ENCODE measurements around the gene KLF12. TPM values are rescaled to one million over a fixed set of nuclear protein-coding genes. Genes with fewer than 3 reads are reported as not detected.

Gene KLF12
- total RNA-seq, 1 experiment from 2014 or later = 7.8 TPM

GRCh38 chr13:74090397-74090796, 43.8 kb downstream of the KLF12 start:
- TF ChIP-seq ATF3 (IDR thresholded peaks at IDR 0.05) = no peak
- no peak for TF ChIP-seq ZNF274 (IDR thresholded peaks at IDR 0.05; ENCODE audit: low read depth, low read length)
- TF ChIP-seq EGR1 (IDR thresholded peaks at IDR 0.05; ENCODE audit: low read depth) = no peak
- no peak for TF ChIP-seq SIN3A (IDR thresholded peaks at IDR 0.05; ENCODE audit: low read depth)
- TF ChIP-seq YY1 (IDR thresholded peaks at IDR 0.05; ENCODE audit: extremely low read depth, insufficient replicate concordance, low read depth, low read length) = no peak
- no peak for TF ChIP-seq SRF (IDR thresholded peaks at IDR 0.05; ENCODE audit: low read depth)
- no peak for TF ChIP-seq RAD21 (IDR thresholded peaks at IDR 0.05; ENCODE audit: low read depth)
- no peaks in the 10 kb centered on the region; the same call in 1 of the 2 replicates for H4K20me1 ChIP-seq (ENCODE audit: insufficient read depth)
- no peaks in the 10 kb centered on the region for H3K27me3 ChIP-seq (ENCODE audit: insufficient read depth, low read length)
- no peaks in the 10 kb centered on the region for H3K4me1 ChIP-seq (ENCODE audit: control insufficient read depth in 1 of 2, insufficient read depth in 2 of 2, low read length in 2 of 2)
- no peaks in the 10 kb centered on the region for H3K36me3 ChIP-seq (ENCODE audit: control insufficient read depth in 1 of 2, insufficient read depth in 2 of 2, low read length in 2 of 2)
- H3K9me3 ChIP-seq (ENCODE audit: control insufficient read depth in 1 of 2, insufficient read depth in 1 of 2, low read depth in 1 of 2, low read length in 2 of 2) = no peaks in the 10 kb centered on the region
- H3K4me3 ChIP-seq (replicated peaks in 1 of 2; ENCODE audit: low read depth in 1 of 2, low read length in 2 of 2) = no peak overlapping the region
- intact Hi-C loops (cut with micrococcal nuclease) = no loop called here
- no peaks in the 10 kb centered on the region for H3K79me2 ChIP-seq (ENCODE audit: insufficient read depth, low read length)
- H3K27ac ChIP-seq (ENCODE audit: low read depth, low read length) = no peak overlapping the region
- ATAC-seq (no peak), DNase-seq (ENCODE audit: low read depth, low spot score) (no peak)
- no peak overlapping the region for H3K4me2 ChIP-seq (ENCODE audit: low read length)
- no peak overlapping the region for H2AFZ ChIP-seq (ENCODE audit: low read depth, low read length, poor library complexity, severe bottlenecking)
- CTCF ChIA-PET = no interaction called here
- RAD21 ChIA-PET (ENCODE audit: low non-redundant PET in 1 of 2, low total read pairs in 2 of 2, uncharacterized antibody in 2 of 2, unreplicated experiment in 2 of 2) = no interaction called here
- H3K9me2 ChIP-seq (ENCODE audit: insufficient read depth) = no peaks in the 10 kb centered on the region
- POLR2A ChIA-PET = no interaction called here
- no TSS peak for BruUV-seq (replicated peaks)
- no peak overlapping the region for H3K9ac ChIP-seq (ENCODE audit: low read length)

GRCh38 chr13:74087357-74087756, 46.8 kb downstream of the KLF12 start:
- no peaks in the 10 kb centered on the region for H3K27me3 ChIP-seq (ENCODE audit: insufficient read depth, low read length)
- ATAC-seq (no peak), DNase-seq (ENCODE audit: low read depth, low spot score) (no peak)
- H3K9me2 ChIP-seq (ENCODE audit: insufficient read depth) = no peaks in the 10 kb centered on the region
- ChIA-PET RAD21 (ENCODE audit: low non-redundant PET in 1 of 2, low total read pairs in 2 of 2, uncharacterized antibody in 2 of 2, unreplicated experiment in 2 of 2) (no interaction called here), CTCF (no interaction called here), POLR2A (no interaction called here)
- H2AFZ ChIP-seq (ENCODE audit: low read depth, low read length, poor library complexity, severe bottlenecking) = no peak overlapping the region
- H3K9ac ChIP-seq (ENCODE audit: low read length) = no peak overlapping the region
- H4K20me1 ChIP-seq (ENCODE audit: insufficient read depth) = no peaks in the 10 kb centered on the region
- H3K4me2 ChIP-seq (ENCODE audit: low read length) = no peak overlapping the region
- intact Hi-C loops (cut with micrococcal nuclease) = no loop called here
- no peaks in the 10 kb centered on the region for H3K79me2 ChIP-seq (ENCODE audit: insufficient read depth, low read length)
- no peak overlapping the region for H3K27ac ChIP-seq (ENCODE audit: low read depth, low read length)
- no peak overlapping the region for H3K4me3 ChIP-seq (replicated peaks in 1 of 2; ENCODE audit: low read depth in 1 of 2, low read length in 2 of 2)
- BruUV-seq (replicated peaks) = no TSS peak
- no peaks in the 10 kb centered on the region for H3K9me3 ChIP-seq (ENCODE audit: control insufficient read depth in 1 of 2, insufficient read depth in 1 of 2, low read depth in 1 of 2, low read length in 2 of 2)
- no peaks in the 10 kb centered on the region for H3K4me1 ChIP-seq (ENCODE audit: control insufficient read depth in 1 of 2, insufficient read depth in 2 of 2, low read length in 2 of 2)
- no peaks in the 10 kb centered on the region for H3K36me3 ChIP-seq (ENCODE audit: control insufficient read depth in 1 of 2, insufficient read depth in 2 of 2, low read length in 2 of 2)
- TF ChIP-seq JUND (IDR thresholded peaks at IDR 0.05) = no peak
- TF ChIP-seq REST (IDR thresholded peaks at IDR 0.05; ENCODE audit: low read depth) = no peak
- TF ChIP-seq CBX3 (IDR thresholded peaks at IDR 0.05; ENCODE audit: low read depth) = no peak
- no peak for TF ChIP-seq SRF (IDR thresholded peaks at IDR 0.05; ENCODE audit: low read depth)
- no peak for TF ChIP-seq EZH2 (IDR thresholded peaks at IDR 0.05)
- no peak for TF ChIP-seq ZBTB33 (IDR thresholded peaks at IDR 0.05; ENCODE audit: extremely low read depth, insufficient replicate concordance, low read length)
- no peak for TF ChIP-seq EZH2phosphoT487 (IDR thresholded peaks at IDR 0.05; ENCODE audit: borderline replicate concordance)
- TF ChIP-seq CTCF (IDR thresholded peaks at IDR 0.05 in 2 of 3, conservative IDR thresholded peaks at IDR 0.05 in 1 of 3; ENCODE audit: borderline replicate concordance in 1 of 3, insufficient read depth in 1 of 3, low read depth in 2 of 3, low read length in 2 of 3) = no peak

Measured in HCT116 (cell line).